ENCODE results near the gene TLN1.

The TLN1 gene

GRCh38 chr9:35727676-35728040 lies 4.3 kb downstream of the TLN1 start:
- no peak for DNase-seq

GRCh38 chr9:35726931-35727330 lies 5.1 kb downstream of the TLN1 start:
- DNase-seq = no peak

DNA sequence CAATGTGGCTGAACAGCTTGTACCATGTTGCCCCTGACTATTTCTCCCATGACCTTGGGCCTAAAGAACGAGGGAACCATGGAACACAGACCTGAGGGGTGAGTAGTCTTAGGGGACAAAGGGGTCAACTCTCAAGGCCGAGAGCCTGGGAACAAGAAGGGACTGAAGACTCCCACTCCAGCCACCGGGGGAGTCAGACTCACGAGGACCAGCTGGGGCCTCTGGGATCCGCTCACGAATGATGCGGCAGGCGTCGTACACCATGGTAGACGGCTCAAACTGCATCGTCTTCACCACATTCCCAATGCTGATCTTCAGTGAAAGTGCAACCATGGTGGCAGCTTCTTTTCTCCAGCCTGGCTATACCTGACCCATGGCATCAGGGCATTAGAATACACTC lies 6.6 kb downstream of the TLN1 start:
- no peak for DNase-seq

GRCh38 chr9:35723908-35724307 lies 8.1 kb downstream of the TLN1 start:
- no peak for DNase-seq

- no peak for DNase-seq
These were observed 8.6 kb downstream of the TLN1 start for GRCh38 chr9:35723426-35723825.

- DNase-seq = no peak
These were observed 12.4 kb downstream of the TLN1 start for GRCh38 chr9:35719546-35719945.

DNA sequence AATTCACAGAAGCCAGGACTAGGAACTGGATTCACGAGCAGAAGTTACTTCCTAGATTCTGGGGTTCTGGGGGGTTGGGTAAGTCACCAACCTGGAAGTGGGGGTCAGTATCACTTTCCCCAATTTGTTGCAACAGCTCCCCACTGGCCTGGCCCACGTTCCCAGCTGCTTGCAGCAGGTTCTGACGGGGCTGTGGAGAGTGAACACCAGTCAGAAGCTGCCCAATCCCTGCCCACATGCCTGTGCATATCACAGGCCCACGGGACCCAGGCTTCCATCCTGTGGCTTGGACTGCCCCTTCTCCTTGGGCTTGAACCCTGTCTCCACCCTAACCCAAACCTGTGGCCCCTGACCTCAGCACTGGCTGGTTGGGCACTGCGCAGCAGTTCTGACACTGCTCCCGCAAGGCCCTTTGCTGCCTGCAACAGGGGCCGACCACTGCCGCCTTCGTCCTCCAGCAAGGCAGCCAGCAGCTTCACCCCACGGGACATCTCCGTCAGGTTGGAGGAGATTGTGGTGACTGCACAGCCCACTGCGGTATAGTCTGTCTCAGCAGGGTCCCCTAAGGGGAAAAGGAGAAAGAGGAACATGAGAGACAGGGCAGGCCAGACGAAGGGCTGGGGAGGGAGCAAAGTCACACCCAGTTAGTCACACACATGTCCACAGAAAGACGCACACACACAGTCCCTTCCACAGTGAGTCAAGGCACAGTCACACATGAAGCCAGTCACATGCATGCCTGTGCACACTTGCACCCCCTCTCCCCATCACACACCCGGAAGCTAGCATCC lies 13.1 kb downstream of the TLN1 start:
- no peak for DNase-seq

DNA sequence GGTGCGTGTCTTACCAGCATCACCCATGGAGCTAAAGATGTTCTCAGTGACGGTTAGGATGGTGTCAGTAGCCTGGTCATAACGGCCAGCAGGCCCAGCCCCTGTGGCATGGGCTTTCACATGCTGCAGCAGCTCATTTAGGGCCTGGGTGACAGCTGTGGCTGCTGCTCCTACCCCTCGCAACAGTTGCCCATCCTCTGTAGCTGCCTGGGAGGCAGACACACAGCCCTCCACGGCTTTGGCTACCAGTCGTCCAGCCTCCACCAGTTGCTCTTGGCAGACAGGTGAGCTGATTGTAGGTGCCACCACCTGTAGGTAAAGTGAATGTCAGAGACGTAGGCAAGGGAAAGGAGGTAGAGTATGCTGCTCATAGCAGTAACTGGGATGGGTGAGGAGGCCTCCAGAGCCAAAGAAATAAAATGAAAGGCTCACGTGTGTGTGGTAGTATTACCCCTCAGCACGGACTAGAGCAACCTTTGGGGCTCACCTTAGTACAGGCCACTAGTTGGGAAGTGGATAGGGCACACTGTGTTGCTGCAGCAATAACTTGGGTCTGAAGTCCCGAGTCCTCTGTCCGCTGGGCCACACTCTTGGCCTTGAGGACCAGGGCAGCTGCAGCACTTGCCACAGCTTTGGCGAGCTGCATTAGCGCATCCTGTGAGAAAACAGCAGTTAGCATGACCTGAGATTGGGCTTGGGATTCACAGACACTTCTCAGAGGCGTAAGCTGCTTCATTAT lies 14.7 kb downstream of the TLN1 start:
- no peak for DNase-seq

DNA sequence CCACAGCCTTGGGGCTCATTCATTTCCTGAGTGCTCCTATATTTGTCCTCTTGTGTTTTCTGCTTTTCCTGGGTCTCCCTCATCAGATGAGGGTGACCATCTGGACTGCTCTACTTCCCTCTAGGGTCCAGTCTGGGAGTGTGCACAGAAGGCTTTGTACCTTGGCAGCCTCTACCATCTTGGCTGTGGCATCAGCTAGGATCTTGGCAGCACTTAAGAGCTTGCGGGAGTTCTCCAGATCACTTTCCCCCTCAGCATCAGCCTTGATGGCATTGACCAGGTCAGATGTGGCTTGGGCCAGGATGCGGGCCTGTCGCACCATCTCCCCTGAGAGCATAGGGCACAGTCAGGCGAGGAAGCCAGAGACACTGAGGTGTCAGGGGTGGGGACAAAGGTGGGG lies 15.8 kb downstream of the TLN1 start:
- no peak for DNase-seq

DNA sequence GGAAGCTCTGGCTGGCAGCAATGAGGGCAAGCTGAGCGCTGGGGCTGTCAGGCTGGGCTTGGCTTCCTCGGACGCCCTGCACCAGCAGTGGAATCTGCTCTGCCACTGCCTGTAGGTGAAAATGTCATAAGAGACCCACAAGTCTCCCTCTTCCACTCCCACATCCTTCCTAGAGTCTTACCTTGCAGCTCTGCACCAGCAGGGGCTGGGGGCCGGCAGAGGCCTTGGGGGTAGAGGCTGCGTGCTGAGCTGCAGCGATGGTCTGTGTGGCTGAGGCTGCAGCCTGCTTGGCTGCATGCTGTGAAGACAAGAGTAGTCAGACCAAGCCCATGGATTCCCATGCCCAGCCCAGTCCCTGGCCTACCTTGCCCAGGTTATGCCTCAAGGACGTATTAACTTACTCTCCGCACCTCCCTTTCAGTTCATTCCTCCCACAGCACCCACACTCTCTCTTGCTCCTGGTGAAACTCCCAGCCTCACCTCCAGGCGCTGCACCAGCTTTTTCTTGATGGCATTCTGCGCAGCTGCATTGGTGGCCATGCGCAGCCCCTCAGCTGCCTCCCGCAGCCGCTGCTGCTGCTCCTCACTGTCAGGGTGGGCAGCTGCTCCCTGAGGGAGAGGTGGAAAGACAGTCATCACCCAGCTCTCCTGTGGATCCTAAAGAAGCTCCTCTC lies 17.3 kb downstream of the TLN1 start:
- DNase-seq = no peak

DNA sequence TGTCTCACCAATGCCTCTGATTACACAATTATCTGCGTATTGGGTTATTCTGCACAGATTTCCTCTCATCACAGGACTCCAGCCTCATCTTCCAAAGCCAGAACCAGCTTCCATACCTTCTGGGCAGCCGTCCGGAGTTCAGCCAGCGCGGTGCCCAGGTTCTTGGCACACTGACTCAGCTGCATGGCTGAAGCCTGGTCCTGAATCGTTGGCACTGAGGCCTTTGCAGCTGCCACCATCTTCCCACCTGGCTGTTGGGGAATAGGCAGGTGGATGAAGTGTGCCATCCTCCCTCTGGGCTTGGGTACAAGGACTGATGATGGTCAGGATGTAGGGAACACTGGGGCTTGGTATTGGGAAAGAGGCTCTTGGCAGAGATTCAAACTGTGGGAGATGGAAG lies 17.9 kb downstream of the TLN1 start:
- no peak for DNase-seq

- no peak for DNase-seq
These were observed 18.4 kb downstream of the TLN1 start for GRCh38 chr9:35713578-35713977.

DNA sequence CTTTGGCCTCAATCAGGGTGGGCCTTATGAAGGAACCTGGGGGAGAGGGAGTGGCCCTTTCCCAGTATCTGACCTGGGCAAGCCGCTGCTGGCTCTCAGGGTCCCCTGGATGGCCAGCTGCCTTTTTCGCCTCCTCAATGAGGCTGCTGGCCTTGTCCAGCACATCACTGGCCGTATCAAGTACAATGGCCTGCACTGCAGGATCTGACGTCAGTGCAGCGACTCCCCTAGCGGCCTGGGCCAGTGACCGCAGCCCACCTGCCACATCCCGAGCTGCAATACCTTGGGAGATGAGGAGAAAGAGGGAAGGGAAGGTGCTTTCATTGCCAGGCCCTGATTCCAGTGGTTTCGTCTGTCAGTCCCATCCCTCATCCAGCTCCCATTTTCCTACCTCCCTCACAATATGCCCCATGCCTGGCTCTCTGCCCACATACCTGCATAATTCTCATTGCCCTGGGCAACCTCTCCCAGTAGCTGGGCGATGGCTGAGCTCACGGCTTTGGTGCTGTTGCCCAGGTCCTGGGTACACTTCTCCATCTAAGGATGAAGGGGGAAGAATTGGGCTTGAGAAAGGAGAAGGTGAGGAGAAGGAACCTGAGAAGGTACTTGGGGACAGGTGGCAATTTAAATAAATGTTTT lies 19.1 kb downstream of the TLN1 start:
- no peak for DNase-seq

DNA sequence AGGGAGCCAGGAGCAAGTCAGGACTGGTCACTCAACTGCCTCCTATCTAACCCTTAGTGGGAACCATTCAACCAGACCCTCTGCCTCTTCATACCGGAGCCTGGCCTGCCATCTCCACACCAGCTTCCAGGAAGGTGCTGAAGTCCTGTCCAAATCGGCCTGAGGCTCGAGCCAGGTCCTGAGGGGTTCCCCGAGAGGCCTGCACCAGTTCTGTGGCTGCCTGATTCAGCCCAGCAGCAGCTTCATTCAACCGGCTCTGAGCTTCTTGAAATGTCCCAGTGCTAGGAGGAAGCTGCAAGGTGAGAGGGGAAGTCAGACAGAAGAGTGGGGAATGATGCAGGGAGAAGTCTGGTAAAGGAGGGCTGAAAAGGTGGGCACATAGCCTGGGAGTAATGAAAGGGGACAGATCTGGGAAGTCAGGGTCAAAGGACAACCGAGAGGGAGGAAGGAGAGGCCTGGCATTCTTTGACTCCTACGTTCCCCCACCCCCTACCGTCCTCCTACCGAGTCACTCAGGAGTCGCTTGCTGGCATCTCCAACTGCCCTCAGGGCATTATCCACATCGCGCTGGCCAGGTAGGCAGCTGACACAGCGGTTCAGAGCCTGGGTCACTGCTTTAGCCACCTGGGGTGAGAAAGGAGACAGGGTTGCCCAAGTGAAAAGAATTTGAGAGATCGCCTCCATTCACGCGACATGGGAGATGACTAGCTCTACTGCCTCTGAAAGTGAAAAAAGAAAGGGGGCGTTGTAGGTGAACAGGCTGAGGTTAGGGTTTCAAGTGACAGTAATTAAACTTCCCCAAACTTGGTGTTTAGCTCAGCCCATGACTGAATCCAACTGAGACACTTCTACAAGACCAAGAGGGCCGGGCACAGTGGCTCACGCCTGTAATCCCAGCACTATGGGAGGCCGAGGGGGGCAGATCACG lies 20.2 kb downstream of the TLN1 start:
- no peak for DNase-seq

DNA sequence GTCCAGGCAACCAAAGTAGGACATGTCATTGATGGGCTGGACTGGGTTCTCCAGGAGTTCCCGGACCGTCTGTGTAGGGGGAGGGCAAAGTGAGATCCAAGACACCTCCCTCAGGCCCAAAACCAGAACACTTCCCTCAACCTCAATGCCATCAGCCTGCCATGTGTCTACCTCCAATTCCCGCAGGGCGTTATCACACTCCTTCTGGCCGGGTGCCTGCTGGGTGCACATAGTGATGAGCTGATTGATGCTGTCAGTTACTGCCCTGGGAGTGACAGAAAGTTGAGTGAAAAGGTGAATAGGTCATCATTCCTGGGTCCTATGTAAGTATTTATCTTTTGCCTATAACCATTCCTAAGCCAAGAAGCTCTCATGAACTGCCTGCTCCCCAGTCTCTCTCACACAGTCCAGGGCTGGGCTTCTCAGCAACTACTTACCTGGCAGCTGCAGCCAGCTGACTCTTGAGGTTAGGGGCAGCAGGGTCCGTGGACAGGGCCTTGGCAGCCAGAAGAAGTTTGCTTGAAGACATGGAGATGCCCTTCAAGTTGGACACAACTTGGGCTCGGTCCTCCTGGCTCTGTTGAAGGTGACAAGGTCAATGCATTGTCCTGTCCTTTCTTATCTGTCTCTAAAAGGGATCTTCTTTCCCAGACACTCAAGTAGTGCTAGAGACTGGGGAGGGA lies 21.0 kb downstream of the TLN1 start:
- DNase-seq = no peak

DNA sequence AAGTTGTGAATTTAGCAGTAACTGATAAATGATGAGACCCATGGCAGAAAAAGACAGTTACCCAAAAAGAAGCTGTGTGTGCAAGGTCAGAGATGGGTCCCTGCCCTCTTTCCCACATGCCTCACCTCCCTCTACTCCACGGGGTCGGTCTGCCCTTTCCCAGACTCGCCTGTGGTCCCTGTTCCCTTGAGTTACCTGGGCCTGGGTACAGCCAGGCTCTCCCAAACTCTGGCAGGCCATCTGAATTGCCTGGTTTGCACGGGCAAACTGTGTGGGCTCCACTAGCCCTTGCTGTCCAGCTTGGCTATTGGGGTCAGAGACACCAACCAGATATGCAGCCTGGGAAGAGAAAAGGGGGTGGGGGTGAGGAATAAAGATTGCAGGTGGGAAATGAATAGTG lies 23.8 kb downstream of the TLN1 start:
- no peak for DNase-seq

- DNase-seq = no peak
These were observed 25.0 kb downstream of the TLN1 start for GRCh38 chr9:35706951-35707350.

DNA sequence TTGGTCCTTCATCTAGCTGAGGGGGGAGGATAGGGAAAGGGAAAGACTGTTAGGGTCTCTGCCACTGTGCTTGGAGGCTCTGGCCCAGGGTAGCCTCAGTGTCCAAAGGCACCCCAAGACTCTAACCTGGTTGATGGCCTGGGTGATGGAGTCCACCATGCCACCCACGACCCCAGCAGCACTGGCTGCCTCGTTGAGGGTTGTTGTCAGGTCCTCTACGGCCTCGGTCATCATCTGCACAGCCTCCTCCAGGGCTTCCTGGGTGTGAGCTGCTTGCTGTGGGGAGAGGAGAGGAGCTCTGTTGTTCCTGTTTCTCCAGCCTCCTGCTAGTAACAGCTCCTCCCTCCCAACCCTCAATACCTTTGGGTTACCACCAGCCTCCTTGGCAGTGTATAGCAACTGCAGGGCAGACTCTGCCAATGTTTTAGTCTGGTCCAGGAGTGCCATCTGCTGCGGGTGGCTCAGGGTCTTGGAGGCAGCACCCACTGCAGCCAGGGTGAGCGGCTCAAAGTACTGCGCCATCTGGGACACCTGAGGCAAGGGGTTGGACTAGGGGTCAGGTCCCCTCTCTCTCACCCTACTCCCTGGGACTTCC lies 26.1 kb downstream of the TLN1 start:
- no peak for DNase-seq

DNA sequence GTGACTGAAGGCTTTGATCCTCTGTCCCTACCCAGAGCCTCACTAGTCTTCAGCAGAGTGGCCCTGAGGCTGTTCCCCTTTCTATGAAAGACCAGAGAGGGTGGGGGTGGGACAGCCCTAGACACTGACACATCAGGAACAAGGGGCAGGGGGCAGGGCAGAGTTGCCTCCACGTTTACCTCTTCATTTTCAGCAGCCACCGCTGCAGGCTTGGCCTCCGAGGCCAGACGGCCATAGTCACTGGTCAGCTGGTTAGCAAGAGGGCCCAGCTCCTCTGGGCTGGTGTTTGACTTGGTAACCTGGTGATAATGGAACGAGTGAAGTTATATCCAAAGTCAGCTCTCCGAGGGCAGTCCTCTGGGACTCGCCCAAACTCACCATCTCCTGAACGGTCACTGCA lies 26.6 kb downstream of the TLN1 start:
- no peak for DNase-seq

GRCh38 chr9:35703906-35704672 lies 27.9 kb downstream of the TLN1 start:
- no peak for DNase-seq

- no peak for DNase-seq
These were observed 29.3 kb downstream of the TLN1 start for GRCh38 chr9:35702696-35703095.

Measured in SHP77 treated with DMSO at 0.1 percent for 48 hours (cell line).